Measurements from ENCODE around the gene DUSP22. TPM values are rescaled to one million over a fixed set of nuclear protein-coding genes. Genes with fewer than 3 reads are reported as not detected.

The DUSP22 gene
- polyA plus RNA-seq, 3 donors = 107 to 120 (median 117) TPM

- Histone ChIP-seq H3K79me2 (ENCODE audit: insufficient read depth, low read length) (no peaks in the 10 kb centered on the region), H3K4me3 (replicated peaks in 1 of 3; ENCODE audit: low read depth in 2 of 3, low read length in 3 of 3) (no peak overlapping the region), H2AFZ (ENCODE audit: insufficient read depth, low read depth, low read length, poor library complexity, severe bottlenecking) (no peak overlapping the region), H3K4me2 (replicated peaks; ENCODE audit: extremely low read depth, low read length, poor library complexity, severe bottlenecking) (no peak overlapping the region), H3K27ac (ENCODE audit: low read depth in 1 of 2, low read length in 2 of 2) (no peak overlapping the region), H3K9ac (ENCODE audit: insufficient read depth, low read length, poor library complexity, severe bottlenecking) (no peak overlapping the region), H3K36me3 (replicated peaks in 1 of 2; ENCODE audit: control insufficient read depth in 1 of 2, insufficient read depth in 2 of 2, low read length in 2 of 2) (no peaks in the 10 kb centered on the region), H3K27me3 (ENCODE audit: control insufficient read depth in 2 of 2, insufficient read depth in 2 of 2, low read length in 2 of 2) (peaks cover 0 to 18% of the 10 kb centered on the region in 2 donors), H3K4me1 (ENCODE audit: control insufficient read depth in 1 of 2, insufficient read depth in 2 of 2, low read length in 2 of 2) (peaks cover 37 to 44% of the 10 kb centered on the region in 2 donors), H4K20me1 (ENCODE audit: insufficient read depth, low read length) (no peaks in the 10 kb centered on the region), H3K9me3 (replicated peaks in 1 of 2; ENCODE audit: control insufficient read depth in 1 of 2, insufficient read depth in 1 of 2, low read length in 2 of 2) (no peaks in the 10 kb centered on the region)
- Mint-ChIP-seq H3K36me3 (no peaks in the 10 kb centered on the region), H3K4me3 (peak overlapping the region in 1 of 2 donors; percentile 71), H3K27me3 (ENCODE audit: low read depth in 3 of 3) (peaks cover 27 to 57% (median 37%) of the 10 kb centered on the region in 3 donors), H3K4me1 (peaks cover 42% of the 10 kb centered on the region), H3K27ac (peak overlapping the region in 2 of 7 donors; percentile 46 to 82), H3K9me3 (peaks cover 0 to 20% (median 0%) of the 10 kb centered on the region in 7 donors)
- no CpG with 5 or more reads among the region's 3 CpGs for WGBS (ENCODE audit: insufficient coverage)
- no peak for TF ChIP-seq CTCF (IDR thresholded peaks at IDR 0.05)
- DNase-seq = no peak
- intact Hi-C loops (cut with micrococcal nuclease) = no loop called here
Measured at GRCh38 chr6:383856-384255, 91.6 kb downstream of the DUSP22 start.

- Histone ChIP-seq H3K27me3 (ENCODE audit: control insufficient read depth in 2 of 2, insufficient read depth in 2 of 2, low read length in 2 of 2) (peaks cover 8 to 22% of the 10 kb centered on the region in 2 donors), H3K27ac (ENCODE audit: low read depth in 1 of 2, low read length in 2 of 2) (no peak overlapping the region), H3K9ac (ENCODE audit: insufficient read depth, low read length, poor library complexity, severe bottlenecking) (no peak overlapping the region), H3K79me2 (ENCODE audit: insufficient read depth, low read length) (no peaks in the 10 kb centered on the region), H2AFZ (ENCODE audit: insufficient read depth, low read depth, low read length, poor library complexity, severe bottlenecking) (no peak overlapping the region), H3K4me1 (ENCODE audit: control insufficient read depth in 1 of 2, insufficient read depth in 2 of 2, low read length in 2 of 2) (peaks cover 34 to 43% of the 10 kb centered on the region in 2 donors), H4K20me1 (ENCODE audit: insufficient read depth, low read length) (no peaks in the 10 kb centered on the region), H3K36me3 (replicated peaks in 1 of 2; ENCODE audit: control insufficient read depth in 1 of 2, insufficient read depth in 2 of 2, low read length in 2 of 2) (no peaks in the 10 kb centered on the region), H3K9me3 (replicated peaks in 1 of 2; ENCODE audit: control insufficient read depth in 1 of 2, insufficient read depth in 1 of 2, low read length in 2 of 2) (no peaks in the 10 kb centered on the region), H3K4me3 (replicated peaks in 1 of 3; ENCODE audit: low read depth in 2 of 3, low read length in 3 of 3) (no peak overlapping the region), H3K4me2 (replicated peaks; ENCODE audit: extremely low read depth, low read length, poor library complexity, severe bottlenecking) (no peak overlapping the region)
- H3K4me1 Mint-ChIP-seq = peaks cover 42% of the 10 kb centered on the region
- WGBS (ENCODE audit: insufficient coverage) = 100% methylated on average over 3 of the region's 6 CpGs
- H3K36me3 Mint-ChIP-seq = no peaks in the 10 kb centered on the region
- peak overlapping the region in 1 of 2 donors; percentile 48 for H3K4me3 Mint-ChIP-seq
- H3K27me3 Mint-ChIP-seq (ENCODE audit: low read depth in 3 of 3) = peaks cover 34 to 55% (median 45%) of the 10 kb centered on the region in 3 donors
- H3K27ac Mint-ChIP-seq = peak overlapping the region in 1 of 7 donors; percentile 6
- intact Hi-C loops (cut with micrococcal nuclease) = no loop called here
- no peak for DNase-seq
- TF ChIP-seq CTCF (IDR thresholded peaks at IDR 0.05) = no peak
- peaks cover 0 to 14% (median 0%) of the 10 kb centered on the region in 7 donors for H3K9me3 Mint-ChIP-seq
Measured at GRCh38 chr6:384898-385297, 92.6 kb downstream of the DUSP22 start.

All from CD14-positive monocyte (primary cell).